HG03342 (cell line): ENCODE results near the gene C16orf96.

ENCODE experiments used
- ATAC-seq: cut with Tn5 transposase; IDR thresholded peaks from one replicate; pipeline ENCODE4 v1.9.1; 2021; ENCODE audit warnings: mild to moderate bottlenecking, moderate library complexity; ENCODE audit not compliant: unreplicated experiment

C16orf96 gene

DNA sequence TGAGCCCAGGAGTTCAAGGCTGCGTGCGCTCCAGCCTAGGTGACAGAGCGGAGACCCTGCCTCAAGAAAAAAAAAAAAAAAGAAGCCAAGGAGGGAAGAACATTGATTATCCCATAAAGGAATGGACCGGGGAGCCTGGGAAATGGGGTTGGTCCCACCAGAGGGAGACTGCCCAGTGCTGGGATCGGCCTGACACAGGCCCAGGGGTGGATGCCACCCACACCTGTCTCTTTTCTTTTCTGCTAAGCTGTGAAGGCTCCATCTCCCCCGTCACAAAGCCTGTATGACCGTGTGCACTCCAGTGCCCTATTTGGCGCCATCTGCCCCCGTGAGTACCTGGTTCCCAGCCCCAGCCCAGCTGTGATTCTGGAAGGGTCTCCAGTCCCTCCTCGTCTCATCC is 42.9 kb downstream of the C16orf96 start:
- ATAC-seq, result no peak

GRCh38 chr16:4599545-4599944 is 43.4 kb downstream of the C16orf96 start:
- no peak for ATAC-seq

DNA sequence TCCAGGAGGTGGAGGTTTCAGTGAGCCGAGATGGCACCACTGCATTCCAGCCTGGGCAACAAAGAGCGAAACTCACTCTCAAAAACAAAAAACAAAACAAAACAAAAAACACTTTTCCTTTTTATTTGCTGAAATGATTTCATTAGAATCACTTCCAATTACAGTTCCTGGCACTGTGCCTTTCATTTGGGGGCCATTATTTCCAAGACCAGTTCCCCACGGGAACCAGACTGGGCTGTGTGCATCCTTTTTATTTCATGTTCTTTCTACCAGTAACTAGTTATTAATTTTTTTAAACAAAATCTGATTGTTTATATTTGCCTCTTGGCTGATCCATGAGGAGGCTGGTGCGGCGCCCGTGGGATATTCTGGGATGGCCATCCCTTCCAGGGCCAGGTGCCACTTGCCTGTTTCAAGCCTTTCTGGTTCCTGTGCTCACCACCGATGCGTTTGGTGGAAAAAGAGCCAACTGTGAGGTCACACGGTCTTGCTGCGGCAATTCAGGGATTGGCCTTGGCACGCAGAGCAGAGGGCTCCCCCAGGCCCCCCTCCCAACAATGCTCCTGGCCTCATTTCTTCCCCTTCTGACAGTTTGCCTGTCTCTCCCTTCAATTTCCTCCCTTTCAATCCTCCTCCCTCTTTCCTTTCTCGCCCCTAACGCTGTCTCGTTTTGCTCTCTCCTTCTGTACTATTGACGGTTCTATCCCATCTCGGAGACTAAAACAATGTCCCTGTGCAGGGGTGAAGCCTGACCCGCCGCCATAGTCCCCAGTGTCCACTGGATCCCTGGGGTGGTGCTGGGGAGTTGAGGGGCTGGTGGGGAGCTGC is 45.1 kb downstream of the C16orf96 start:
- ATAC-seq, result no peak

DNA sequence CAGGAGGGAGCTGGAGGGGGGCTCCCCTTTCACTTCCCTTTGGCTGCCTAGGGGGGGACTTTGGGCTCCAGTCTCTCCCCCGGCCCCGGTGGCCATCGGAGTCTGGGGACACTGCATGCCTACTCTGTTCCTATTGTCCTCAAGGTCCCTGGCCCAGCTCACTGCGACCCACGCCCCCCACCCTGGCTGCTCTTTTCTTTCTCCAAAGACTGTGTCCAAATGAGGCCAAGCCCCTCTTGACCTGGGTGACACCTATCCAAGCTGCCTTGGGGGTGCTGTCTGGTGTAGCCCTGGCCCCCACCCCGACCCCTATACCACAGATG is 45.7 kb downstream of the C16orf96 start:
- no peak for ATAC-seq

DNA sequence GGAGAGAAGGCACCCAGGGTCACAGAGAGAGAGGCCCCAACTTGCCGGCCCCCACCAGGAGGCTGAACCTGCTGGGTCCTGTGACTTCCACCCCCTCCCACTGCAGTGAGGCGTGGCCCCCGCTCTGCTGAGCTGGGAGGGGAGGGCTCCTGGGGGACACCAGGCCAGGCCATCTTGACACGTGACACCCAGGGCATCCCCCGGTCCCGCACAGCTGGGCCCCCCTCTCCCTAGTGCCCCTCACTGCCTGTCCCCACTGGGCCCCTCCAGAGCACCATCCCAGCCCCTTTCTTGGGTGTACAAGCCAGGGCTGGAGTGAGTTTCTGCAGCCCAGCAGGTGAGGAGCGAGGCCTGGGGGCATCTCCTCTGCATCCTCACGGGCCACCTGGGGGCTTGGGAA is 46.2 kb downstream of the C16orf96 start:
- no peak for ATAC-seq

- ATAC-seq, result no peak
Measured at GRCh38 chr16:4603624-4604170, 47.6 kb downstream of the C16orf96 start.

DNA sequence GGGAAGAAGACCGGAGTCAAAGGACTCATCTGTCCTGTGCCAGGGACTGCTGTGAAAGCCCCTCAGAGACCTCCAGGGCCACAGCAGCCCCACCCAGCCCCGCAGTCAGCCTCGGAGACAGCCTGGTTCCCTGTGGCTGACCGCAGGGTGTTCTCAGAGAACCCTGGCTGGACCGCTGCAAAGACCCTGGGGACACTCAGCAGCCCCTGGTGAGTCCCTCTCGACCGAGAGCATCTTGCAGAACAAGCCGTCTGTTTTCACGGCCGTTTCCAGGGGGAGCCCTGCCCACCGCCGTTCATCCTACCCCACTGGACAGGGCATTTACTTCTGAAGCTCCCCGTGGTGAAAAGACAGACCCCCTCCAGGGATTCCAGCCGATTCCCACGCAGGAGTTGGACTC is 48.3 kb downstream of the C16orf96 start:
- ATAC-seq, result no peak

DNA sequence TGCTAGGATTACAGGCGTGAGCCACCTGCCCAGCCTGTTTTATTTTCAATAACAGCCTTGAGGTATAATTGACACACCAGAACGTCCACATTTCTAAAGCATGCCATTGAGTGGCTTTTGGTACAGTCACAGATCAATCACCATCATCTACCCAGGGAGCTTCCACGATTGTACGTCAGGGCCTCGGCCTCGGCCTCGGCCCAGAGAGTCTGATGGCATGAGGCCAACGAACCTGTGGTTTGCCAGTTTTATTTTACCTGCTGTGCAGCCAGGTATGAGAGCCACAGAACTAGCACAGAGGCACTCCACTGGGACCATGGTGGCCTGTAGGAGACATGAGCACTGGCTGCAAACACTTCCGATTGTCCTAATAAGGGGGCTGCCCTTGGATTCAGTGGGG is 50.2 kb downstream of the C16orf96 start:
- no peak for ATAC-seq

DNA sequence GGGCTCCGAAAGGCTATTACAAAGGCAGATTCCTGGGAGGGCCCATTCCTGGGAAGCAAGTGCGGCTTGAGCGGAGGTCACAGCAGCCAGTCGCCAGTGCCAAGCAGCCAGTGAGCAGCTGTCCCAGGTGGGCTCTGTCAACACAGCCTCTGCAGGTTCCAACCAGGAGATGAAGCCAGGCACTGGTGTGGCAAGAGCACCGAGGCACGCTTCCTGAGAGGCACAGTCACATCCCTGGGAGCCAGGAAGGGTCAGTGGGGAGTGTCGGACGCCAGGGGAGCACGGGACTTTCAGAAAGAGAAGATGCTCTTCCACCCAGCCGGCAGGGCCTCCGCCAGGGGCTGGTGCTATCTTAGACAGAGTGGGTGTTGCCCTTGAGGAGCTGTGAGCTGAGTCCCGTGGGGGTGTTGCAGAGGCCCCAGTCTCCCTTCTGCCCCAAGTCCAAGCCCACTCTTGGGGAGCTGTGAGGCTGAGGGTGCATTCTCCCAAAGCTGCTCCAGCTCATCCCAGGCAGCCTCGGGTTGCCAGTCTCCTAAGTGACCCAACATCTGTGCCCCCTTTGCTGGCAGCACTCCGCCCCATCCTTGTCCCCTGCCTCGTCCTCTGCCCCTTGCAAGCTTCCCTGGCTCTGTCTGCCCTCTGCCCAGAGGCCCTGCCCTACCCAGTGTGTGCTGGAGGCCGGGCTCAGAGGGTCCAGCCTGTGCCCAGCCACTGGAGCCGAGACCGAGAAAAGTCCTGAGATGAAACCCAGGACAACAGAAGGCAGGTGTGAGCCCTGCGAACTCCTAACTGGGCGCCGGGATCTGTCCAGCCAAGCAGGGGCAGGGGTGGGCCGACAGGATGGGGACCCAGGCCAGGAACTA is 51.9 kb downstream of the C16orf96 start:
- no peak for ATAC-seq

DNA sequence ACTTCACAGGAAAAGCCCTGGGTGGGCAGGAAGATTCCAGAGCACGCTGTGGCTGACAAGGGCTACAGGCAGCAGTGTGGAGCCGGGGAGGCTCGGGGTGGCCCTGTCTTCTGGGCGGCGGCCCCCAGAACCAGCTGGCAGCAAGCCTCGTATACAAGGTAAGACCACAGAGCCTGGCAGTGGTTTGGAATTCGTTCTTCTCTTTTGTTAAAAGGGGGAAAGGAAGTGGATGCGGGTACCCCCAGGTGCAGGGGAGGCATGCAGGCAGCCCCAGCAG is 52.5 kb downstream of the C16orf96 start:
- no peak for ATAC-seq

DNA sequence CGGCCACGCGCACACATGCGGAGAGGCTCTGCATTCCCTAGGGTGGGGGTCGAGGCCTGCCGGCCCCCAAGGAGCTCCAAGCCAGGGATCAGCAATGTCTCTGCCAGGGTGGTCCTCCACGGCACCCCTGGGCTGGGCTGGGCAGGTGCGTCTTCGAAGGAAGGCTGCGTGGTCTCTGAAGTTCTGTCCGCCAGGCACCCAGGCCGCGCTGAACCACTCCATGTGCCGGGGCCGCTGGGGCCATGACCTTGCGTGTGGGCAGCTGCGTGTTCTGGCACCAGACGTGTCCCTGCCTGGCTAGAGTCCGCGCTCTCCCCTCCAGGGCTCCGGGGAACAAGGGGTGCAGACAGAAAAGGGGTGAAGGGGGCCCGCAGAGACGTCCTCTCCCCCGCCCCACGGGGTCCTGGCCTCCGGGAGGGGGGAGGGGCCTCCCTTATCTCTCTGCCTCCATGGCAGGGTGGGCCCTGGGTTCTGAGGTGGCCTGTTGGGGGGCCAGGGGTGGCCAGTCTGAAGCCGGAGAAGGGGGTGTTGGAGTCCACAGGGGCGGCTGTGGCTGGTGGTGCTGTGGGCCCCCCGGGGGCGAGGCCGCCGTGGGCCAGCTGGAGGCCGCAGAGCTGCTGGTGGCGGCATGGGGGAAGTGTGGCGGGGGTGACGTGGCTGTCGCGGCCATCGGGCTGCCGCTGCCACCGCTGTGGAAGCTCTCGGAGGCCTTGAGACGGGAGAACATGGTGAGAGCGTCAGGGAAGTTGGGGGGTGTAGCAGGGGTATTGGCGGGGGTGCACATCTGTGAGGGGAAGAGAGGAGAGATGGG is 53.3 kb downstream of the C16orf96 start:
- no peak for ATAC-seq

GRCh38 chr16:4610011-4611005 is 54.2 kb downstream of the C16orf96 start:
- no peak for ATAC-seq

DNA sequence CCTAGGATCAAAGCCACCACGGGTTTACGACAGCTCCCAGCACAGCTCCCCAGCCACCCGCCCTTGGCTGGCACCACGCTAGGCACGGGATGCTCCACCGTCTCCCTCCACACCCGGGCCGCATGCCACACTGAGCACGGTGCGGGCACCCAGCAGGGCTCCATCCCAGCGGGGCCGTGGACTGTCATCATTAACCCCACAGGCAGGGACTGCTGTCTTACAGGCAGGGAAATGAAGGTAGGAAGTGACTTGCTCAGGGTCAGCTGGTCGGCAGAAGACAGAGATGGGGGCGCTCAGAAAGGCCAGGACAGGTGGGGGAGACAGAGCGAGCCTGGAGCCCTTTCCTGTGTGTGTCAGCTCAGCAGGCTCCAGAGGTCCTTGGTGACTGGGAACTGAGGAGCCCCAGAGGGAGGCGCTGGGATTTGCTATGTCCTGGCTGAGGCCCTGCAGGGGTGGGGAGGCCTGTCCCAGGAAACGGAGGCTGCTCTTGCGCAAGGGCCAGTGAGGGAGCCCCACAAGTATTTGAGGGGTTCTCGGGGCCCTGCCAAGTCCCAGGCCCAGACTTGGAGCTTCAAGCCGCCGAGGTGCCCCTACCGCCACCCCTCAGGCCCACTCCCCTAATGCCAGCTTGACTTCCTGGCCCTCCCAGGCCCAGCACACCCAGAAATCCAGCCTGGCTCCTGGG is 55.3 kb downstream of the C16orf96 start:
- ATAC-seq, result no peak

DNA sequence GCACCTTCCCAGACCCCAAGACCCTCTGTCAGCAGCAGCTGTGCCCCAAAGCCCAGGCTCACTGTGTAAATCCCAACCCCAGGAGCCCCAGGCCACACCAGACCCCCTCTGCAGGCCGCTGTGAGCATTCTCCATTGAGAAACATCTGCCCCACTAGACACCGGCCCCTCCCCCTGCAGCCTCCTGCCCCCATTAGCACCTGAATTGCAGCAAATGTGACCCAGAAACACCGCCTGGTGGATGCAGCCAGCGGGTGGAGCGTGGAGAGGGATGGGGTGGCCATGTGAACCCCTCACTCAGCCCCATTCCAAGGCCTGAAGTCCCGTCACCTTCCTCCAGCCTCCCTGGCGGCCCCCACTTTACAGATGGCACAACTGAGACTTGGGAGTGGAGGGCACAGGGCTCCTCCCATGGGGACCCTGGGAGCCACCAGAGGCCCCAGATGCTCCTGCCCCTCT is 56.4 kb downstream of the C16orf96 start:
- ATAC-seq, result no peak

- ATAC-seq, result no peak
Measured at GRCh38 chr16:4612977-4613635, 57.0 kb downstream of the C16orf96 start.

DNA sequence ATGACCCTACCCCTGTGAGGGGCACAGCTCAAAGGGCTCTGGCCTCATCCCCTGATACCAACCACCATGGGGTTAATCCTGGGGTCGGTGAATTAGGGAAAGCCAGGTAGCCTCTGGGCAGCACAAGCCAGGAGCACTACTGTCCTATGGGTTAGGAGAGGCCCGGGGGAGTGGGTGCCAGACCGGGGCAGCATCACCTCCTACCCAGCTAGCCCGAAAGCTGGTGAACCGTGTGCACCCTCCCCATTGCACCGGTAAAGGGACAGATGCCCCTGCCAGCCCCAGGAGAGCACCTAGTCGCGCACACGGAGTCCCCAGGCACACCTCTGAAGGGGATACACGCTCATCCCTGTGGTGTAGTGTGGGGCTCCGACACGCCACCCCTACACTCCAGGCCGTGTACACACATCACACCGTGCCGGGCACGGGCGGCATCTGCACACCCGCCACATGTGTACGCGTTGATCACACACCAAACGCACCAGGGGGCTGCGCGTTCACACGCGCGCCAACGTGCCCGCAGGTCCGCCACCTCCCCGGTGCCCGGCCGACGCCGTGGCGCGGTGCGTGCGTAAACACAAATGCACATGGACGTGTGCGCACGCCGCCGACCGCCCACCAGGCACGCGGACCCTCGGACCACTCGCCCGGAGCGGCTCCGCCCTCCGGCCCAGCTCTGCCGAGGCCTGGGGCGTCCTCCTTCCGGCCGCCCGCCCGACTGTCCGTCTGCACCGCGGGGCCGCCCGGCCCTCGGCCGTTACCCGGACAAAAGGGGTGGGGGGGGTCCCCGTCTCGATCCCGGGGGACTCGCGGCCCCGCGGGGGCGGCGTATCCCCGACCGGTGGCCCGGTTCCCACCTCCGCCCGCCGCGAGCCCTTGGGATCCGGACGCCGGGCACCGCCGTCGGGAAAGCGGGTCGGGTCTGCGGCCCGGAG is 57.8 kb downstream of the C16orf96 start:
- no peak for ATAC-seq

DNA sequence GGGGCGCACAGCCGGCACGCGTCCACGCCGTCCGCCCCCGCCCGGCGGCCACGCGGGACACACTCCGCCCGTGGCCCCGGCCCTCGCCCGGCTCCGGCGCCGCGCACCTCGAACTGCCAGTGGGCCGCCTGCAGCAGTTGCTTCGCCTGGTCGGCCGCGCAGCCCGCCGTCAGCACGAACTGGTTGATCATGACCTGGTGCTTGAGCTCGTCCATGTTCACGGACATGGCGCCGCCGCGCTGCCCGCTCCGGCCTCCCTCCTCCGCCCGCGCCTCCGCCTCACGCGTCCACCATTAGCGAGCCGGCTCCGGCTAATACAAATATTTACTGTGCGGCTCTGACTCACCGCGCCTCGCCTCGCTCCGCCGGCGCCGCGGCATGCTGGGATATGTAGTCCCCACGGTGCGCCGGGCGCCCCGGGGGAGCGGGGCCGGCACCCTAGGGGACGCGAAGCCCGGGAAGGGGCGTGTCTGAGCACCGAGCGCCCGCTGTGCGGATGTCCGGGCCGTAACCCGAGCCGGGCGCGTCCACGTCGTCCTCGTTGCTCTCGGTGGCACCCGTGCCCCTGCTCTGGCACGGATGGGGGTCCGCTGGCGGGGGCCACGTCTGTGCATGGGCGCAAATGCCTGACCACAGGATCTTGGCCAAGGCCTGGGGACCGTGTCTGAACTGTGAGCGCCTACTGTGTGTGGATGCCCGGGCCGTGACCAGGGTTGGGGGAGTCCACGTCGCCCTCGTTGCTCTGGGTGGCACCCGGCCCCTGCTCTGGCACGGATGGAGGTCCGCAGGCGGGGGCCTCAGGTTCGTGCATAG is 58.6 kb downstream of the C16orf96 start, which contains the start of gene UBALD1:
TSS of gene UBALD1 (minus strand) at position 318 of the 813 bp plus-strand sequence. CDS start at position 227, 91 bp downstream.
- ATAC-seq, result peak; percentile 51
